ENCODE results near the gene ADCYAP1. TPM values are rescaled to one million over a fixed set of nuclear protein-coding genes. Genes with fewer than 3 reads are reported as not detected.

The ADCYAP1 gene
- total RNA-seq, 1 experiment from 2014 or later: not detected

- H2BK5ac ChIP-seq (ENCODE audit: insufficient read length, low read length): no peak overlapping the region
- H2AK5ac ChIP-seq (ENCODE audit: insufficient read length, low read length): no peak overlapping the region
- H4K20me1 ChIP-seq (ENCODE audit: control insufficient read depth, insufficient read depth, insufficient read length): no peaks in the 10 kb centered on the region
- Mint-ChIP-seq H3K4me3 (no peak overlapping the region), H3K27ac (no peak overlapping the region), H3K9me3 (peaks cover 0 to 3% of the 10 kb centered on the region in 2 experiments; a peak in 2 of 5 replicates), H3K36me3 (ENCODE audit: insufficient read depth in 1 of 3, low read depth in 3 of 3) (no peaks in the 10 kb centered on the region; a peak in 1 of 7 replicates), H3K27me3 (ENCODE audit: low read depth) (peaks cover 87% of the 10 kb centered on the region), H3K4me1 (peaks cover 45 to 46% of the 10 kb centered on the region in 2 experiments)
- H2BK15ac ChIP-seq (ENCODE audit: low read depth, low read length): no peak overlapping the region
- H3K23me2 ChIP-seq (ENCODE audit: insufficient read length, low read depth, low read length, poor library complexity, severe bottlenecking): peaks cover 24% of the 10 kb centered on the region
- no peak overlapping the region for H4K8ac ChIP-seq (replicated peaks; ENCODE audit: insufficient read length, low read depth, low read length)
- H3K9ac ChIP-seq (ENCODE audit: extremely low read depth, insufficient read length, low read length): no peak overlapping the region
- peaks cover 6% of the 10 kb centered on the region; the same call in 1 of the 2 replicates for H3K4me1 ChIP-seq (ENCODE audit: insufficient read depth, low read length)
- no peak overlapping the region for H3K27ac ChIP-seq (ENCODE audit: insufficient read length, low read depth, low read length)
- no CpG with 5 or more reads among the region's 9 CpGs for WGBS (ENCODE audit: extremely low coverage, insufficient read length, low lambda C conversion rate)
- H3K14ac ChIP-seq (ENCODE audit: insufficient read depth, low read length): no peak overlapping the region
- H3K18ac ChIP-seq (ENCODE audit: insufficient read length, low read depth, low read length): no peak overlapping the region
- H3K56ac ChIP-seq (ENCODE audit: insufficient read length, low read depth, low read length): no peak overlapping the region
- H2BK20ac ChIP-seq (ENCODE audit: low read depth, low read length, poor library complexity, severe bottlenecking): no peak overlapping the region
- no peak for DNase-seq
- H3K79me1 ChIP-seq (ENCODE audit: insufficient read depth, low read depth, low read length, poor library complexity, severe bottlenecking): no peaks in the 10 kb centered on the region
- H4K91ac ChIP-seq (ENCODE audit: insufficient read length, low read depth, low read length): no peak overlapping the region
- H2BK120ac ChIP-seq (ENCODE audit: low read depth, low read length, poor library complexity, severe bottlenecking): no peak overlapping the region
- H3K23ac ChIP-seq (ENCODE audit: insufficient read length, low read depth, low read length): no peak overlapping the region
- H4K5ac ChIP-seq (ENCODE audit: insufficient read length, low read depth, low read length): no peak overlapping the region
- no peak overlapping the region for H3K4me2 ChIP-seq (ENCODE audit: insufficient read depth, insufficient read length, low read length)
- no peaks in the 10 kb centered on the region for H3K9me3 ChIP-seq (ENCODE audit: control insufficient read depth, low read depth, low read length)
- no peak overlapping the region for H3T11ph ChIP-seq (ENCODE audit: low read length)
- H2AFZ ChIP-seq (ENCODE audit: low read length): no peak overlapping the region
- no peak overlapping the region for H3K4ac ChIP-seq (ENCODE audit: low read depth, low read length)
- H3K27me3 ChIP-seq (ENCODE audit: insufficient read depth, low read length): peaks cover 42% of the 10 kb centered on the region
- no peaks in the 10 kb centered on the region for H3K79me2 ChIP-seq (ENCODE audit: insufficient read depth, low read length)
- H2BK12ac ChIP-seq (ENCODE audit: insufficient read length, low read depth, low read length): no peak overlapping the region
- TF ChIP-seq, protein P1, sequence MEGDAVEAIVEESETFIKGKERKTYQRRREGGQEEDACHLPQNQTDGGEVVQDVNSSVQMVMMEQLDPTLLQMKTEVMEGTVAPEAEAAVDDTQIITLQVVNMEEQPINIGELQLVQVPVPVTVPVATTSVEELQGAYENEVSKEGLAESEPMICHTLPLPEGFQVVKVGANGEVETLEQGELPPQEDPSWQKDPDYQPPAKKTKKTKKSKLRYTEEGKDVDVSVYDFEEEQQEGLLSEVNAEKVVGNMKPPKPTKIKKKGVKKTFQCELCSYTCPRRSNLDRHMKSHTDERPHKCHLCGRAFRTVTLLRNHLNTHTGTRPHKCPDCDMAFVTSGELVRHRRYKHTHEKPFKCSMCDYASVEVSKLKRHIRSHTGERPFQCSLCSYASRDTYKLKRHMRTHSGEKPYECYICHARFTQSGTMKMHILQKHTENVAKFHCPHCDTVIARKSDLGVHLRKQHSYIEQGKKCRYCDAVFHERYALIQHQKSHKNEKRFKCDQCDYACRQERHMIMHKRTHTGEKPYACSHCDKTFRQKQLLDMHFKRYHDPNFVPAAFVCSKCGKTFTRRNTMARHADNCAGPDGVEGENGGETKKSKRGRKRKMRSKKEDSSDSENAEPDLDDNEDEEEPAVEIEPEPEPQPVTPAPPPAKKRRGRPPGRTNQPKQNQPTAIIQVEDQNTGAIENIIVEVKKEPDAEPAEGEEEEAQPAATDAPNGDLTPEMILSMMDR (conservative IDR thresholded peaks at IDR 0.05): peak; percentile 50
Observed at GRCh38 chr18:902229-902628, 2.4 kb upstream of the ADCYAP1 start.
